Pancreas (tissue), 10 donors: ENCODE data around the gene IL4I1. TPM values are rescaled to one million over a fixed set of nuclear protein-coding genes. Genes with fewer than 3 reads are reported as not detected.
A peak's percentile ranks its signal among the peaks of the same experiment; 100 is the strongest.

ENCODE experiments used
- ATAC-seq, 4 donors: fragments of 200-7000 bp; cut with Tn5 transposase; one replicate each; pipeline versions ENCODE4 v1.8.0 to v1.9.1; 2020; ENCODE audit warnings: mild to moderate bottlenecking in 4 of 4, moderate library complexity in 4 of 4
- DNase-seq, 6 donors: peaks; one replicate each; pipeline ENCODE4 v3.0.0-alpha.2; 2020
- FAIRE-seq: peaks from 2 replicates; lab custom pipeline; 2012; peaks lifted over from hg19 to GRCh38; lab: Jason Lieb, UNC
- H3K27ac ChIP-seq, 4 donors: fragments of 200-600 bp; sonication (generic); 1 replicate in 3 of 4; 2 replicates in 1 of 4; pipeline versions ENCODE4 v1.5.0 to v1.8.0; 2020
- H3K27me3 ChIP-seq, 4 donors: fragments of 200-600 bp; one replicate each; pipeline ENCODE4 v1.8.0; 2021
- H3K36me3 ChIP-seq, 3 donors: fragments of 200-600 bp; sonication (generic) in 1 of 3; one replicate each; pipeline versions ENCODE4 v1.5.0 to v1.8.0; 2020 to 2021
- H3K4me1 ChIP-seq, 3 donors: fragments of 200-600 bp; one replicate each; pipeline ENCODE4 v1.8.0; 2021
- H3K4me3 ChIP-seq, 4 donors: fragments of 200-600 bp; sonication (generic) in 2 of 4; one replicate each; pipeline versions ENCODE4 v1.5.0 to v1.8.0; 2020 to 2021
- H3K9me3 ChIP-seq, 4 donors: fragments of 200-600 bp; one replicate each; pipeline ENCODE4 v1.8.0; 2021
- WGBS, 2 donors: extraction: QIAGEN DNeasy Blood & Tissue Kit; methylation state at CpG; one replicate each; pipeline ENCODE4 v1.1.7; 2013; 5-methylcytosine and 5-hydroxymethylcytosine counted together
- intact Hi-C, 3 donors: fragments of 100-400 bp; cut with DNase I; formaldehyde crosslinking; loops; one replicate each; pipeline versions ENCODE4 v1.11.1 to v1.14.2; 2022
- polyA plus RNA-seq, 2 donors: library from polyadenylated mRNA; stranded (reverse); fragments of 200-250 nt; gene quantifications; one replicate each; pipeline ENCODE4 v1.2.3, GENCODE V29; 2013
- total RNA-seq, 6 donors: library from RNA; stranded (reverse); fragmentation: NEBNext Ultra II Directional in 4 of 6; extraction: Animal tissue kit (Norgen Biotek cat#: 25700) in 4 of 6; gene quantifications; one replicate each; pipeline versions ENCODE4 v1.2.1 to v1.2.4, GENCODE V29; 2021 to 2023
- TF ChIP-seq, protein P1 (sequence below), 4 donors: fragments of 200-600 bp; sonication (generic) in 3 of 4; IDR thresholded peaks; one replicate each; pipeline versions ENCODE4 v1.5.0 to v1.8.0; 2021; ENCODE audit warnings: antibody characterized with exemption in 4 of 4
- donor health status: healthy with polysubstance abuse.
- donor health status: DM: no; HTN: no; CAD: no; lungs with moderate emphysema.
- donor health status: DM: no; HTN: no; CAD: no.
- donor health status: control.
- donor health status: control.
- donor health status: Bipolar disorder and iron deficiency.
- donor health status: DM: yes; HTN: yes; CAD: no.
- donor health status: DM: no; HTN: no; CAD: no.
- donor health status: DM: no; HTN: no; CAD: no.
- donor health status: DM: yes; HTN: yes; CAD: no.

Gene IL4I1
- total and polyA plus RNA-seq, 8 donors: 0.23 to 4.0 (median 0.63) TPM

DNA sequence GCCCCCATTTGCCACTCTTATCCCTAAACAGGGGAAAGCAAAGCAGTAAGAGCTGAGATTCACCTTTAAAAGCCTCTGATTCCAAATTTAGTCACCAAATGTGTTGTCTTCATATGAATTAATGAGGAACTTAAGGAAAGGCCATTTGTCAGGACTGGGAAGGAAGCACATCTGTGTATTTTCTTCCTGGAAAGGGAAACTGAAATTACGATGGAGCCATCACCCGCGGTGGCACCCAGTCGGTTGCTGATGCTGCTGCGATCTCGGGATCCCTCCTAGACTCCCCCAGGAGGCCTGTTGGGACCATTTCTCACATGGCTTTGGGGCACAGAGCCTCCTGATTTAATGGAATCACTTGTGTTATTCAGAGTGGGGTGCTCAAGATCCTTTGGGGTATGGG is 7.4 kb upstream of the IL4I1 start:
- FAIRE-seq (no peak), ATAC-seq (peak in 1 of 4 donors; percentile 12), DNase-seq (no peak)
- TF ChIP-seq, protein P1, sequence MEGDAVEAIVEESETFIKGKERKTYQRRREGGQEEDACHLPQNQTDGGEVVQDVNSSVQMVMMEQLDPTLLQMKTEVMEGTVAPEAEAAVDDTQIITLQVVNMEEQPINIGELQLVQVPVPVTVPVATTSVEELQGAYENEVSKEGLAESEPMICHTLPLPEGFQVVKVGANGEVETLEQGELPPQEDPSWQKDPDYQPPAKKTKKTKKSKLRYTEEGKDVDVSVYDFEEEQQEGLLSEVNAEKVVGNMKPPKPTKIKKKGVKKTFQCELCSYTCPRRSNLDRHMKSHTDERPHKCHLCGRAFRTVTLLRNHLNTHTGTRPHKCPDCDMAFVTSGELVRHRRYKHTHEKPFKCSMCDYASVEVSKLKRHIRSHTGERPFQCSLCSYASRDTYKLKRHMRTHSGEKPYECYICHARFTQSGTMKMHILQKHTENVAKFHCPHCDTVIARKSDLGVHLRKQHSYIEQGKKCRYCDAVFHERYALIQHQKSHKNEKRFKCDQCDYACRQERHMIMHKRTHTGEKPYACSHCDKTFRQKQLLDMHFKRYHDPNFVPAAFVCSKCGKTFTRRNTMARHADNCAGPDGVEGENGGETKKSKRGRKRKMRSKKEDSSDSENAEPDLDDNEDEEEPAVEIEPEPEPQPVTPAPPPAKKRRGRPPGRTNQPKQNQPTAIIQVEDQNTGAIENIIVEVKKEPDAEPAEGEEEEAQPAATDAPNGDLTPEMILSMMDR (IDR thresholded peaks at IDR 0.05): no peak
- Histone ChIP-seq H3K27ac (no peak overlapping the region), H3K36me3 (peaks cover 0 to 8% (median 3%) of the 10 kb centered on the region in 3 donors), H3K4me1 (no peaks in the 10 kb centered on the region), H3K27me3 (no peaks in the 10 kb centered on the region), H3K9me3 (no peaks in the 10 kb centered on the region), H3K4me3 (no peak overlapping the region)
- 67% methylated on average over 6 of the region's 6 CpGs for WGBS, 2 donors
- intact Hi-C loops: no loop called here

- 58 to 67% methylated on average over 13 to 17 of the region's 17 CpGs for WGBS, 2 donors
- H3K27ac ChIP-seq: no peak overlapping the region
- DNase-seq: no peak
Observed at GRCh38 chr19:49895566-49896297, 955 bp downstream of the IL4I1 start.

GRCh38 chr19:49894879-49895565 is 1.7 kb downstream of the IL4I1 start:
- Histone ChIP-seq H3K27ac (no peak overlapping the region), H3K27me3 (no peaks in the 10 kb centered on the region), H3K9me3 (no peaks in the 10 kb centered on the region), H3K4me3 (no peak overlapping the region), H3K4me1 (no peaks in the 10 kb centered on the region), H3K36me3 (no peaks in the 10 kb centered on the region)
- ATAC-seq (no peak), DNase-seq (no peak), FAIRE-seq (no peak)
- intact Hi-C loops: no loop called here
- 78 to 82% methylated on average over 15 to 17 of the region's 17 CpGs for WGBS, 2 donors
- TF ChIP-seq, protein P1 (IDR thresholded peaks at IDR 0.05): no peak

More at GRCh38 chr19:49895566-49896297, 955 bp downstream of the IL4I1 start:
- H3K27me3 ChIP-seq: no peaks in the 10 kb centered on the region
- no peak for ATAC-seq
- TF ChIP-seq, protein P1 (IDR thresholded peaks at IDR 0.05): no peak
- no peaks in the 10 kb centered on the region for H3K36me3 ChIP-seq
- H3K4me3 ChIP-seq: no peak overlapping the region
- intact Hi-C loops: no loop called here
- no peaks in the 10 kb centered on the region for H3K4me1 ChIP-seq
- no peak for FAIRE-seq
- no peaks in the 10 kb centered on the region for H3K9me3 ChIP-seq

- Histone ChIP-seq H3K27ac (no peak overlapping the region), H3K4me1 (no peaks in the 10 kb centered on the region), H3K4me3 (no peak overlapping the region), H3K9me3 (no peaks in the 10 kb centered on the region), H3K27me3 (no peaks in the 10 kb centered on the region), H3K36me3 (no peaks in the 10 kb centered on the region)
- DNase-seq (no peak), ATAC-seq (no peak), FAIRE-seq (no peak)
- intact Hi-C loops: no loop called here
- WGBS, 2 donors: 89 to 91% methylated on average over 18 of the region's 18 CpGs
- TF ChIP-seq, protein P1 (IDR thresholded peaks at IDR 0.05): no peak
Observed at GRCh38 chr19:49894011-49894664, 2.5 kb downstream of the IL4I1 start.
